Fibroblast of peridontal ligament (primary cell): ENCODE measurements around the gene TLCD3B.

Experiments used
- DNase-seq: peaks from one replicate; pipeline ENCODE4 v3.0.0-alpha.2; 2010; ENCODE audit errors: extremely low read depth

TLCD3B gene

DNA sequence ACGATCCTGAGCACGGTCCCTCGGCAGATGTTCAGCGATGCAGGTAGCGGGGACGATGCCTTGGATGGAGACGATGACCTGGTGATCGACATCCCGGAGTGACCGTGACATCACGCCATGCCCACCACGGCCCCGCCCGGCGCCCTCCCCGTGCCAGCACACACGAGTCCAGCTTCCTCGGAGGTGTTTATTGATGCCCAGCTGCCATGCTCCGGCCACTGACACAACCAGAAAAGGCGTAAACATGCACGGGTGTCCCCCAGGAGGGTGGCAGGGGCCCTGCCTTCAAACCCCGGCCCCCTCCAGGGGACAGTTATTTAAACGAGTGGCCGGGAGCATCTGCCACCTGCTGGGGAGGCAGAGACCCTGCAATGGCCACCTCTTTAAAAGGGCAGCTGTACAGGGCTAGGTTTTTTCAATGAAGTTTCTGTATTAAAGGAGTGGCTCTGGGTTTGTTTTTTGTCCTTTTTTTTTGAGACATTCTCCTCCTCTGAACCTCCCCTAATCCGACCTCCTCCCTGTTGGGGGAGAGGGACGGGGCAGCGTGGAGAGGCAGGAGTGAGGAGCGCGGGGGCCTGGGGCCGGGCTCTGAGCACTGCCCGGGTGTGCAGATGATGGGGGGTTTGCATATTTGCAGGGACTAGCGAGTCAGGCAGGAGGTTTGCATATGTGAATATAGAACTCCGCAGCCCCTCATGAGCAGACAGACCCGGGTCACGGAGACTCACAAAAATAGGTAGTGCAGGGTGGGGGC is 25.6 kb downstream of the TLCD3B start:
- peak; percentile 48 for DNase-seq

- DNase-seq: no peak
These were observed 26.2 kb downstream of the TLCD3B start for GRCh38 chr16:30004811-30005242.

- DNase-seq: no peak
These were observed 26.7 kb downstream of the TLCD3B start for GRCh38 chr16:30004424-30004776.

- no peak for DNase-seq
These were observed 27.2 kb downstream of the TLCD3B start for GRCh38 chr16:30003670-30004423.

- no peak for DNase-seq
These were observed 28.3 kb downstream of the TLCD3B start for GRCh38 chr16:30002614-30003346.

DNA sequence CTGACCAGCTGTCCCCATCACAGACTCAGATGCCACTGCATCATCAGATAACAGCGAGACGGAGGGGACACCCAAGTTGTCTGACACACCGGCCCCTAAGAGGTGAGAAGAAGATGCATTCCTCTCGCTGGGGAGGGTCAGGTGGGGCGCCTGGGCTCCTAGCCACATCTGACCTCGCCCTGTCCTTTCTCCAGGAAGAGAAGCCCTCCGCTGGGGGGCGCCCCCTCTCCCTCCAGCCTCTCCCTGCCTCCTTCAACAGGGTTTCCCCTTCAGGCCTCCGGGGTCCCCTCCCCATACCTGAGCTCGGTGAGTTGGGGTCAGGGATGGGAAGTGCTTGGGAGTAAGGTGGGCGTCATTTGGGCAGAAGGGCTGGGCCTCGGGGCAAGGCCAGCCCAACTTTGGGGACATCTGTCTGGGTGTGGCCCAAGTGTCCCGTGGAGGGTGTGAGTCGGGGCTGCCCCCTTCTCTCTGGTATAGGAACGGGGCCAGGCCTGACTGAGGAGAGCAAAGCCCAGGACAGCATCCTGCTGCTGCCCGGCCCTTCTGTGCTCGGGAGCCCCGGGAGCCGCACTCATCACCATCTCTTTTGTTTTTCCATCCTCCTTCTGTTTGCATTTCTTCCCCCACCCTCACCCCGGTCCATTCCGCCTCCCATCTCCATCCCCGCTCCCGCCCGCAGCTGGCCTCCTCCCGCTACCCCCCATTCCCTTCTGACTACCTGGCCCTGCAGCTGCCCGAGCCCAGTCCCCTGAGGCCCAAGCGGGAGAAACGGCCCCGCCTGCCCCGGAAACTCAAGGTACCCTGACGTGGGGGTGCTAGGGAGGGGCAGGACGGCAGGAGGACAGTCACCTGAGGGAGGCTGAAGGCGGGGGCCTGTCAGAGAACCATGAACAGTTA is 30.1 kb downstream of the TLCD3B start:
- no peak for DNase-seq

DNA sequence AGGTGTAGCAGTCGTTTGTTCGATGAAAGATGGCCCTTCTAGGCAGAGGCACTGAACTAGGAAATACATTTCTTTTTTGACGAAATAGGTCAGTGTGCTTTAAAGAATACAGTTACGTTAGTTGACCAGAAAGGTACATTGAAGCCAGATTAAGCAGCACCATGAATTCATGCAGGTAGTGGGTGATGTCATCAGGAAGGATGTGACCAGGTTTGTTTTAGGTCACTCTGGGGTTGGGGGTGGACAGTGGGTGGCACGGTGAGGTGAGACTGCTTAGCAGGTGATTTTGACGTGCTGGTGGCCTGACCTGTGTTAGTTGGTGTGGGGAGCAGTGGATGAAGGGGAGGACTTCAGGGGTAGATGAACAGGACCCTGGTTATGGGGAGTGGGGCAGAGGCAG is 31.5 kb downstream of the TLCD3B start:
- DNase-seq: no peak

DNA sequence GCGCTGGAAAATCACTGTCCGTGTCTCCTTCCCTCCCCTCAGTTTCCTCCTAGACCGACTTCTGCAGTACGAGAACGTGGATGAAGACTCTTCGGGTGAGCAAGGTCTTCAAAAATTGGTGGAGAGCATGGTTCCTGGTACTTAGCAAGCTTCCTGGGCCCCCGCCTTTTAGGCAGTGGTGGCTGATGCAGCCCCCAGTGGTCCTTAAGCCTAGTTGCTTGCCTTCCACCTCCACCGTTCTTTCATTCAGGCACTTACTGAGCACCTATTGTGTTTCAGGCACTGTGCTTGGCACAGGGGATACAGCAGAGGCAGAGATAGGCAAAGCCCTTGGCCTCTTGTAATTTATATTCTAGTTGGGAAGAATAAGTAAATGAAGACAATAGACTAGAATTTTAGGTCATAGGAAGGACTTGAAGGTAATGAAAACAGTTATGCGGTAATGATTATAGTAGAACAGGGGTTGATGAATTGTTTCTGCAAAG is 34.3 kb downstream of the TLCD3B start:
- DNase-seq: no peak

GRCh38 chr16:29995911-29996765 is 34.9 kb downstream of the TLCD3B start, which contains the start of gene INO80E:
TSS of gene INO80E (plus strand) at chr16:29996241. CDS start at chr16:29996311, 70 bp downstream.
- peak; percentile 89 for DNase-seq

GRCh38 chr16:29995324-29995910 is 35.7 kb downstream of the TLCD3B start, which contains the start of gene HIRIP3:
TSS of gene HIRIP3 (minus strand) at chr16:29995617. CDS start at chr16:29995605, 12 bp downstream.
- no peak for DNase-seq

GRCh38 chr16:29994600-29995323 is 36.3 kb downstream of the TLCD3B start:
- no peak for DNase-seq

DNA sequence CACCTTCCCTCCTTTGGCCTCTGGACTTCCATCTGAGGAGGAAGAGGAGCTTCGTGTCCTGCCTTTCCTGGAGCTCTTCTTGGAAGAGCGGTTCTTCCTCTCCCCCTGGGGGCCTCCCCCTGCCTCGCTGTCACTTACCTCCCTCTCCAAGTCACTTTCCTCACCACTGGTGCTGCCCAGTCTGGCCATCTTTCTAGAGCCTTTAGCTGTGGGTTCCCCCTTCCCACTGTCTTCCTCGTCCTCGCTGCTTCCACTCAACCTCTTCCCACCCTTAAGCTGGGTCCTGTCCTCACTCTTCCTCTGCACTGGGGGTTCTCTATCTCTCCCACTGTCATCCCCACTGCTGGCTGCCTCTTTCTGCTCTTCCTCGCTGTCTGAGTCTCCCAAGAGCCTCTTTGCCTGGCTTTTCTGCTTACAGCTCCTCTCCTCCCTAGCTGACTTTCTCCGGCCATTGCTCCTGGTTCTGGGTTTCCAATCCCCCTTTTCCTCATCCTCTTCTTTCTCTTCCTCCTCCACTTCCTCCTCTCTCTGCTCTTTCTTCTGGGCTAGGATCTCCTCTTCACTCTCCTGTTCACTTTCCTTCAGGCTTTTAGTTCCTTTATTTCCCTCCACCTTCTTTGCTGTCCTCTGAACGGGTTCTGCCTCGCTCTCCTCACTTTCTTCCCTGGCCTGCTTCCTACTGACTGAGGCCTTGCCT is 37.0 kb downstream of the TLCD3B start:
- DNase-seq: no peak

GRCh38 chr16:29993191-29993902 is 37.7 kb downstream of the TLCD3B start:
- no peak for DNase-seq

DNA sequence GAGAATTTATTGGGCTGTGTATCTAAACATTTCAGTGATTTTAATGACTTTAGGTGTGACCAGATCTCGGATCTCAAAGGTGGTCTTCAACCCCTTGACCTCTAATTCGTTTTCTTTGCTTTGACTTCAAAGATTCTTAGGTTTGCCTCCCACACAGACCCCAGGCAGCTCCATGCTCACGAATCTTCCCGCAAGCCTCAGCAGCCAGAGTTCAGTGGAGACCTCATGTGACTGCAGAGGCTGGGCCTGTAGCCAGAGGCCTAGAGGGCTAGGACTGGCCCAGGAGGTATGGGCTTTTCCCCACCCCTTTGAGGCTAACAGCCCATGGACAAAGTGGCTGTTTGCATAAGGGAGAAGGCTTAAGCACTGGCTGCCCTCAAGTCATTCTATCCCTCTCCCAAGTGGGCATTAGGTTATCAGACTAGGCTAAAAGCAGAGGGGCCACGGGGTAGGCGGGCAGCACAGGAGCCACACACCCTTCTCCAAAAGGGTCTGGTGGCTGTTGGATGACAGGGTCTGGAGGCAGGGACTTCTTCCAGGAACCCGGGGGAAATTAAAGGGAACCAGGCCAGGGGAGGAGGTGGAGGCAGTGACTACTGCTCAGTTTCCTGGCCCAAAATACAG is 38.6 kb downstream of the TLCD3B start:
- DNase-seq: peak; percentile 63

DNA sequence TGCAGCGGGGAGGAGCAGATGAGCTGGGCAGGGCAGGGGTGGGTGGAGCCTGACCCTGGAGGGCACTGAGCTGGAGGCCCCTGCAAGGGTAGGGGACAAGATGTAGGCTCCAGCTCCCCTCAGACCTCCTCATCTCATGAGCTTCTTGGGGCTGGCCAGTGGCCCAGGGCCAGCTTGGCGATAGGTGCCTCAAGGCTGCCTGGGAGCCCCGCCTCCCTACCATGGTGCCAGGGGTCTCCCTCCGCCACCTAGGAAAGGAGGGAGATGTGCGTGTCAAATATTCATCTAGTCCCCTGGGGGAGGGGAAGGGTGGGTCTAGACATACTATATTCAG is 39.5 kb downstream of the TLCD3B start:
- no peak for DNase-seq

DNA sequence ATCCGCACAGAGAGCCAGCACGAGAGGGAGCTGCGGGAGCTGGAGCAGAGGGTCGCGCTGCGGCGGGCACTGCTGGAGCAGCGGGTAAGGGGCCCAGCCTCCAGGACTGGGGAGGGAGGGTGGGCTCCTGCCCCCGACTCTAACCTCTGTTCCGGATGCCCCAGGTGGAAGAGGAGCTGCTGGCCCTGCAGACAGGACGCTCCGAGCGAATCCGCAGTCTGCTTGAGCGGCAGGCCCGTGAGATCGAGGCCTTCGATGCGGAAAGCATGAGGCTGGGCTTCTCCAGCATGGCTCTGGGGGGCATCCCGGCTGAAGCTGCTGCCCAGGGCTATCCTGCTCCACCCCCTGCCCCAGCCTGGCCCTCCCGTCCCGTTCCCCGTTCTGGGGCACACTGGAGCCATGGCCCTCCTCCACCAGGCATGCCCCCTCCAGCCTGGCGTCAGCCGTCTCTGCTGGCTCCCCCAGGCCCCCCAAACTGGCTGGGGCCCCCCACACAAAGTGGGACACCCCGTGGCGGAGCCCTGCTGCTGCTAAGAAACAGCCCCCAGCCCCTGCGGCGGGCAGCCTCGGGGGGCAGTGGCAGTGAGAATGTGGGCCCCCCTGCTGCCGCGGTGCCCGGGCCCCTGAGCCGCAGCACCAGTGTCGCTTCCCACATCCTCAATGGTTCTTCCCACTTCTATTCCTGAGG is 40.0 kb downstream of the TLCD3B start:
- no peak for DNase-seq

GRCh38 chr16:29990034-29990433 is 41.0 kb downstream of the TLCD3B start:
- DNase-seq: no peak
